HG03159 (cell line): ENCODE results near the gene FGD3.
"Not testable (repeated sequence)": the region's sequence is repeated elsewhere in the genome, so short reads cannot be mapped to it uniquely, and the experiment has no call there.

Source experiments
- ATAC-seq: cut with Tn5 transposase; IDR thresholded peaks from one replicate; pipeline ENCODE4 v1.9.1; 2021; ENCODE audit warnings: mild to moderate bottlenecking, moderate library complexity; ENCODE audit not compliant: unreplicated experiment

The FGD3 gene

GRCh38 chr9:92947268-92948037, at the start of gene FGD3:
Gene FGD3 (plus strand): TSS chr9:92947523. CDS start chr9:92976257, 28,734 bp downstream.
- no peak for ATAC-seq

GRCh38 chr9:92905137-92905536, 42.2 kb upstream of the FGD3 start:
- ATAC-seq = not testable (repeated sequence)

- no peak for ATAC-seq
These were observed 35.5 kb upstream of the FGD3 start for GRCh38 chr9:92911511-92912475.

GRCh38 chr9:92917176-92917800, 30.0 kb upstream of the FGD3 start:
- no peak for ATAC-seq

- ATAC-seq = no peak
These were observed 26.9 kb upstream of the FGD3 start for GRCh38 chr9:92920437-92920836.

GRCh38 chr9:92931606-92932005, 15.7 kb upstream of the FGD3 start:
- no peak for ATAC-seq

GRCh38 chr9:92934321-92934720, 13.0 kb upstream of the FGD3 start:
- no peak for ATAC-seq

GRCh38 chr9:92938025-92938424, 9.3 kb upstream of the FGD3 start:
- no peak for ATAC-seq

GRCh38 chr9:92941861-92942260, 5.5 kb upstream of the FGD3 start:
- no peak for ATAC-seq

GRCh38 chr9:92942688-92943616, 4.4 kb upstream of the FGD3 start:
- no peak for ATAC-seq

GRCh38 chr9:92944921-92945320, 2.4 kb upstream of the FGD3 start:
- no peak for ATAC-seq

GRCh38 chr9:92945796-92946195, 1.5 kb upstream of the FGD3 start:
- ATAC-seq = no peak

- ATAC-seq = no peak
These were observed 763 bp downstream of the FGD3 start for GRCh38 chr9:92948038-92948534.

- no peak for ATAC-seq
These were observed 1.3 kb downstream of the FGD3 start for GRCh38 chr9:92948632-92949031.

- no peak for ATAC-seq
These were observed 2.1 kb downstream of the FGD3 start for GRCh38 chr9:92949266-92949982.

- no peak for ATAC-seq
These were observed 3.1 kb downstream of the FGD3 start for GRCh38 chr9:92950359-92950955.

- ATAC-seq = no peak
These were observed 5.7 kb downstream of the FGD3 start for GRCh38 chr9:92952906-92953610.

GRCh38 chr9:92954049-92954861, 6.9 kb downstream of the FGD3 start:
- ATAC-seq = no peak
